Measurements from ENCODE around the gene IL18.
"Not testable (repeated sequence)": the region's sequence is repeated elsewhere in the genome, so short reads cannot be mapped to it uniquely, and the experiment has no call there.

Gene IL18

DNA sequence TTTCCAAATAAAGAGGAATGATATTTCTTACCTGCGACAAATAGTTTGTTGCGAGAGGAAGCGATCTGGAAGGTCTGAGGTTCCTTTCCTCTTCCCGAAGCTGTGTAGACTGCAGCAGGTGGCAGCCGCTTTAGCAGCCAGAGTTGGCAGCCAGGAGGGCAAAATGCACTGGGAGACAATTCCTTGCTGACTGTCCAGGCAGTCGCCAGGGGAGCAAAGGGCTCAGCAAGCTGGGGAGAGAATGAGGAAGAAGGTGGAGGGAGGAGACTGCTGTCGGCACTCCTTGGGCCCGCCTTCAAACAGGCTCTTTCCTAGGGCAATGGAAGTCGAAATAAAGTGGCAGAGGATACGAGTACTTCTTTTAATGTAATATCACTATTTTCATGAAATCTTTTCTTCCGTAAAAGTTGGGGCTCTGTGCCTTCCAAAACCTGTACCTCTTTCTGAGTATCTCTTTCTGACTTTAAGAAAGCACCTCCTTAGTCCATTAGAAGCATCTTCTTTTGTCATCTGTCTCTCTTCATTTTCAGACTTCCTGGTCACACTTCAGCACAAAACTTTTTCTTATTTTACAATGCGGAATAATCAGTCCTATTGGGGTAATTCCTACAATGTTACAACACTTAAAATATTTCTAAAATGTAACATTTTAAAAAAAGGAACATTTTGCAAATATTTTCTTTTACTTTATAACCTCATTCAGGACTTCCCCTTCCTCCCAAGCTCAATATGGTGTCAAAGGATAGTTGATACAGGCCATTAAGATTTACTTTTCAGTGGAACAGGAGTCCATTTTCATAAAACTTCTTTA lies at the start of gene IL18:
TSS of gene IL18 (minus strand) at position 220 of the 811 bp plus-strand sequence. CDS start 9,041 bp downstream, outside the sequence.
- DNase-seq: peak; percentile 65

DNA sequence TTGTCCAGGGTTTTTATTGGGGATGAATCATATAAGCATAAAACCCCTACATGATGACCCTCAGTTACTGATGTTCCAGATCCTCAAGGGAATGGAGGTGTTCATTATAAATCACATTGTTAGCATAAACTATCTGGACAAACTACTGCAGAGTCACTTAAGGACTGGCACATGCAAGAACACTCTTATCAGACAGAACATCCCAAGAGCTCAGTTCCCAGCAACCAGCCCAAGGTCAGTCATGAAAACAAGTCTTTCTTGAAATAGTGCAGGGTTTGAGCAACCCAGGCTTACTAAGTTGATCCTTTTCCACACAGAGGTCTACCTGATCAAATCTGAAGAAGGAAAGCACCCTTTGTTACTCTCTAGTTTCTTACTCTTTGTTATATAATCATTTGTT lies 48.8 kb upstream of the IL18 start:
- no peak for DNase-seq

DNA sequence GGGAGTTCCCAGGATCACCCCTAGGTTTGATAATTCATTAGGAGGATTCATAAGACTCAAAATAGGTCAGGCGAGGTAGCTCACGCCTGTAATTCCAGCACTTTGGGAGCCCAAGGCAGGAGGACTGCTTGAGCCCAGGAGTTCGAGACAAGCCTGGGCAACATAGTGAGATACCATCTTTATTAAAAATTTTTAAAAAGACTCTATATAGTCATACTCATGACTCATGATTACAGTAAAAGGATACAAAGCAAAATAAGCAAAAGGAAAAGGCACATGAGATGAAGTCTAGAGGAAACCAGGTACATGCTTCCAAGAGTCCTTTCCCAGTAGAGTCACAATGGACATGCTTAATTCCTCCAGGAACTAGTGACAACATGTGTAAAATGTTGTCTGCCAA lies 48.4 kb upstream of the IL18 start:
- no peak for DNase-seq

DNA sequence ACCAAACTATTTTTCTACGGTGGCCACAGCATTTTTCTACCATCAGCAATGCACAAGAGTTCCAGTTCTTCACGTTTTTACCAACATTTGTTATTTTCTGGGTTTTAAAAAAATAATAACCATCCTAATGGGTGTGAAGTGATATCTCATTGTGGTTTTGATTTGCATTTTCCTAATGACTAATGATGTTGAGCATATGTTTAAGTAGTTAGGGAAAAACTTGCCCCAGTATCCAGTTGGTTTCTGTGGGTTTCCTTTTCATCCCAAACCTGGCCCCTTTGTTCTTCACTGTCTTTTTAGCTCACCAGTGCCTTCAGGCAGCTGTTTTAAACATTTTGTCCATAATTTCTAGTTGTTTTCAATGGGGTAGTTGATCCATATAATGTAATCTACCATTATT lies 47.6 kb upstream of the IL18 start:
- DNase-seq: no peak

DNA sequence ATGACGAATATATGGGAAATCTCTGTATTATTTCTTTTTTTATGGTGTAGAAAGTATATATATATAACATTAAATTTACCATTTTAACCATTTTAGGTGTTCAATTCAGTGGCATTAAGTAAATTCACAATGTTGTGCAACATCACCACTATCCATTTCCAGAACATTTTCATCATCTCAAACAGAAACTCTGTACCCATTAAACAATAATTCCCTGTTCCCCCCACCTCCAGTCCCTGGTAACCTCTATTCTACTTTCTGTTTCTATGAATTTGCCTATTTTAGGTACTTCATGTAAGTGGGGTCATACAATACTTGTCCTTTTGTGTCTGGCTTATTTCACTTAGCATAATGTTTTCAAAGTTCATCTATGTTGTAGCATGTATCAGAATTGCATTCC lies 47.0 kb upstream of the IL18 start:
- DNase-seq: no peak

DNA sequence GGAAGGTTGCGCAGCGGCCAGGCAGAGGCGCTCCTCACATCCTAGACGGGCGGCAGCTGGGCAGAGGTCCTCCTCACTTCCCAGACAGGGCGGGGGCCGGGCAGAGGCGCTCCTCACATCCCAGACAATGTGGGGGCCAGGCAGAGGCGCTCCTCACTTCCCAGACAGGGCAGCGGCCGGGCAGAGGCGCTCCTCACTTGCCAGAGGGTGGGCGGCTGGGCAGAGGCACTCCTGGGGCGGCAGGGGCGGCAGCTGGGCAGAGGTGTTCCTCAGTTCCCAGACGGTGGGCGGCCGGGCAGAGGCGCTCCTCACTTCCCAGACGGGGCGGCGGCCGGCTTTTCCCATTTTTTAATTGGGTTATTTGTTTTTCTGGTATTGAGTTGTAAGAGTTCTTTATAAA lies 42.2 kb upstream of the IL18 start:
- no peak for DNase-seq

DNA sequence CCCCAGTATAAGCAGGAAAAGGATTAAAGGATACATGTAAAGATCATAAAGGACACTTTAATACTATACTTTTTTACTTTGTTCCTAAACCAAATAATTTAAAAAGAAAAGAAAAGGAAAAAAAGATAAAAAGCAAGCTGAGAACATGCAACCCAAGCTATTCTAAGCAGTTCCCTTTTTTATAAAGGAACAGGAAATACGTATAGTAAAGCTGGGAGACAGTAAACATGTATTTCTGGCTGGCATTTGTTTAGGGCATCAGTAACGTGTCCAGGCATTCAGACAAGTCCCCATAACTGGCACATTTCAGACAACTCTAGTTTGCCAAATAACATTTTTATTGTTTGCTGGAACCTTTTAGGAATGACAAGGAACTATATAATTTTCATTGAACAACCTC lies 36.4 kb upstream of the IL18 start:
- DNase-seq: no peak

DNA sequence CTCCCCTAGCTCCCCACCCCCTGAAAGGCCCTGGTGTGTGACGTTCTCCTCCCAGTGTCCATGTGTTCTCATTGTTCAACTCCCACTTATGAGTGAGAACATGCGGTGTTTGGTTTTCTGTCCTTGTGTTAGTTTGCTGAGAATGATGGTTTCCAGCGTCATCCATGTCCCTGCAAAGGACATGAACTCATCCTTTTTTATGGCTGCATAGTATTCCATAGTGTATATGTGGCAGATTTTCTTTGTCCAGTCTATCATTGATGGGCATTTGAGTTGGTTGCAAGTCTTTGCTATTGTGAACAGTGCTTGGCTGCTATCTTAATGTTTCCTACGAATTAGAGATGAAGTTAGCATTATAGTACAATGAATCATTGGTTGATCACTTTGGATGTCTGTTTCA lies 35.2 kb upstream of the IL18 start:
- DNase-seq: not testable (repeated sequence)

DNA sequence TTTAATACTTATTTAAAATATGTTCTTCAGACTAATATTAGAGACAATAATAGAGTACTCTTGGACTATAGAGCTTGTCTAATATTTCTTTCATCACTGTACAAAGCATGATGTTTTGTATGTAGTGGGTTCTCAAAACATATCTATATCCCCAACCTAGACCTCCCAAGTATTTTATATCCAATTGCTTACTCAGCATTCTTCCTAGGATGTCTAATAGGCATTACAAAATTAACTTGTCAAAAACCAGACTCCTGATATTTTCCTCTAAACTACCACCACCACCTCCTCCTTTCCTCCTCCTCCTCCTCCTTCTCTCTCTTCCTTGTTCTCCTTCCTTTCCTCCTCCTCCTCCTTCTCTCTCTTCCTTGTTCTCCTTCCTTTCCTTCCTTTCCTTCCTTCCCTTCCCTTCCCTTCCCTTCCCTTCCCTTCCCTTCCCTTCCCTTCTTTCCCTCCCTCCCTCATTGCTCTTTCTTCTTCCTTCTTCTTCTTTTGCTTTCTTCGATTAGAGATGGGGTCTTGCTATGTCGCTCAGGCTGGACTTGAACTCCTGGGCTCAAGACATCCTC lies 32.7 kb upstream of the IL18 start:
- no peak for DNase-seq

DNA sequence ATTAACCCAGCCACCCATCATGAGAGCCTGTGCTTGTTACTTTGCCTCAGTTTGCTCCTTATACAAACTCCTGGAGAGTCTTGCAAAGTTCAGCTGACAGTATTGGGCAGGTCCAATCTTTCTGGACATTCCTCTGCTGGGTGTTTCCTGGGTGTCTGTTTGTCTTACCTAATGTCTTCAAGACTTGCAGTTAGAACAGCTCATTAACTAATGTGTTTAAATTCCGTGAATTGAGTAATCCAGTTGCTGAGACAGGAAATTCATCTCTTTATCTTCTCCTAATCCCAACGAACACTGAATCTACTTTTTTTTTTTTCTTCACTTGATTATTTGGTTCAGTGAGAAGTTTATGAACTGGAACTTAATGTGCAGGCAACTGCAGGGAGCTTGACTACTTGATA lies 32.1 kb upstream of the IL18 start:
- DNase-seq: peak; percentile 66

DNA sequence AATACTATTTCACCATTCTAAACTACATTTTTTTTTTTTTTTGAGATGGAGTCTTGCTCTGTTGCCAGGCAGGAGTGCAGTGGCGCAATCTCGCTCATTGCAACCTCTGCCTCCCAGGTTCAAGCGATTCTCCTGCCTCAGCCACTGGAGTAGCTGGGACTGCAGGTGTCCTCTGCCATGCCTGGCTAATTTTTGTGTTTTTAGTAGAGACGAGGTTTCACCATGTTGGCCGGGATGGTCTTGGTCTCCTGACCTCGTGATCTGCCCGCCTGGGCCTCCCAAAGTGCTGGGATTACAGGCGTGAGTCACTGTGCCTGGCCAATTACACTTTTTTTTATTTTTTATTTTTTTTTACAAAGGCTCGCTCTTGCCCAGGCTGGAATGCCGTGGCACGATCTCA lies 31.2 kb upstream of the IL18 start:
- not testable (repeated sequence) for DNase-seq

DNA sequence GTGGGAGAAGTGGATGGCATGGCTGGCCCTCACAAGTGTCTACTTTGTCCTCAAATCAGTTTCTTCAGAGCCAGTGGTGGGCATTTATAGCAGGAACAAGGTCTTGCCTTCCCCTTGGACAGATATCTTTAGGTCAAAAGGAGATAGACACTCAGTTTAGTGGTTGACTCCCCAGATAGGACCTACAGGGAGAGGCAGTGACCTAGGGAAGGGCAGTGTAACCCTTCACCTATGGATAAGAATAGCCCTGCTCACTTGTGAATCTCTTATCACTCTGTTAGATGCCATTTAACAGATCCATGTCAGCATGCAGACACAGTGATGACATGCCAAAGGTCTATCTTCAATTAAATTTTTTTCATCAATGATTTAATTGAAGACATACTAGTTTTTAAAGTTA lies 22.4 kb upstream of the IL18 start:
- no peak for DNase-seq

DNA sequence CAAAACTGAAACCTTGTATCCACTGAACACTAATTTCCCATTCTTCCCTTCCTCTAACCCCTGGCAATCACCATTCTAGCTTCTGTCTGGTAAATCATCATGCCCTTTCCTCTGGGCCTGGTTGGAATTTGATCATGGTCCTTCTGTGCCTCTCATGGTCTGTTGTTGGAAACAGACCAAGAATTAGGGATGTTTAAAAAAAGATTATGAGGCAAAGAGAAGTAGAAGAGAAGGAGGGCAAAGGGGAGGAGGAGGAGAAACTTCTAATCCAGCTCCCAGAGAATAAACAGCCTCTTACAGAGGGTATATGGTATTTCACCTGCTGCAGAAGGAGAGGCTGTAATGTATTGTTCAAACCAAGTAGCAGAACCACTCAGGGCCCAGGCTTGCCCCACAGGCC lies 22.0 kb upstream of the IL18 start:
- no peak for DNase-seq

DNA sequence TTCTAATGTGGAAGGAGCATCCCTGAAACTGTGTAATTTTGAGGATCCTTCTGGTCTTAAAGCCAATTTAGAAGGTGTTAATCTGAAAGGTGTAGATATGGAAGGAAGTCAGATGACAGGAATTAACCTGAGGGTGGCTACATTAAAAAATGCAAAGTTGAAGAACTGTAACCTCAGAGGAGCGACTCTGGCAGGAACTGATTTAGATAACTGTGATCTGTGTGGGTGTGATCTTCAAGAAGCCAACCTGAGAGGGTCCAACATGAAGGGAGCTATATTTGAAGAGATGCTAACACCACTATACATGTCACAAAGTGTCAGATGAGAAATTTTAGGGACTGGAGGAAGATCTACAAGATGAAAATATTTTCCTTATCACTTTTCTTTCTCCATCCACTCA lies 19.0 kb upstream of the IL18 start:
- no peak for DNase-seq

DNA sequence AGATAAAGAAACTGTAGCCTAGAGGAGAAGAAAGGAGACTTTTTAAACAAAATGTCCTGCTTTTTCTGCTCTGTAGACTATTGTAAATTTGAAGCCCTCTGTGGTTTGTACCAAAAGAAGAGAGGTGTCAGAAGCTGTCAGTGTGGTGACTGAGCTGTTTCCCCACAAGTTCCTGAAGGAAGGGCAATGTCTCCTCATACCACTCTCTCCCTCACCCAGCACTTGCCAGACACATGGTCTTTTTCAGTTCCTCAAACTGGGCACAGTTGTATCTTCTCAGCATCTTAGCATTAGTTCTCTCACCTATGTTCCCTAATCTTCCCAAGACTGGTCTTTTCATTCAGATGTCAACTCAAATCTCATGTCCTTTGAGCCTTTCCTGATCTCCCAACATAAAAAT lies 15.7 kb upstream of the IL18 start:
- no peak for DNase-seq

DNA sequence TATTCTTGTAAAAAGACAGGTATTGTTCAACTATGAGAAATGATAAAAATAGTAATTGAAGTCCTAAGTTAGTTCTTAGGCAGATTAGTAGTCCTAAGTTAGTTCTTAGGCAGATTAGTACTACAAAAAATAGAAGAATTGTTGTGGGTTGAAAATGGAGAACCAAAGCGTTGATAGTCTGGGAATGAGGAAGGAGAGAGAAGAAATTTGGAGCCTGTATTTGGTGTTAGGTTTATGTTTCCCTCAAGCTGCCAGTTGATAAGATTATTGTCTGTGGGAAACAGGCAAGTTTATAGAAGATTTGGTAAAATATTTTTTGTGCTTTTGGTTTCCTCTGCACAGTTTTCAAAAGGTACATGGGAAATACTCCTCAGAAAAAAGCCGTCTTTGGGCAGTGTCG lies 15.0 kb upstream of the IL18 start:
- DNase-seq: no peak

DNA sequence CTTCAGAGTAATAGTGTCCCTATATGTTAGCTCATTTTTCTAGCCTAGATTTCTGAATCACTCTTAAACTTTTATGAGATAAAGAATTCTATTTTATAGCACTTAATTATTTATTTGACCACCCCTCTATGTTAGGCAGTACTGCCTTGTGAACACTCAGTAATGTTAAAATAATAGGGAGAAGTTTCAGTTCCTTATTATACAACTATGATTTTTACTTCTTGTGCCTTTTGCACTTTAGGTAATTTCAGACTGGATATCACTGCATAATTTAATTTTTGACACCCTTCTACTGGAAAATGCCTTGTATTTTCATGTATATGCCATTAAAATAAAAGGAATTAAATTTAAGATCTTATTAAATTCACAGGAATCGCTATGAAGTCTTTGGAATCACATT lies 14.5 kb upstream of the IL18 start:
- no peak for DNase-seq

DNA sequence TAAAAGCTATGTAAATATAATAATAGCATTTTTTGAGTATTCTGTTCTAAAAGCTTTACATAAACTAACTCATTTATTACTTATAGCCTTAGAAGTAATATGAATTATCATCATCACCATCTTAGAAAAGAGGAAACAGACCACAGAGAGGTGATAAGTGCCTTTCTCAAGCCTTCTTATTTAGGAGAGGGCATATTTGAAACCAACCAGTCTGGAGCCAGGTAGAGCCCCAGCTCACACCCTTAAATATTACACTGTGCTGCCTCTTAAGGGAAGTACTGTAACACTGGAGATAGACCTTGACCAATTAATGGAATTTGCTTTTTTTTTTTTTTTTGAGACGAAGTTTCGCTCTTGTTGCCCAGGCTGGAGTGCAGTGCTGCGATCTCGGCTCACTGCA lies 13.7 kb upstream of the IL18 start:
- no peak for DNase-seq

DNA sequence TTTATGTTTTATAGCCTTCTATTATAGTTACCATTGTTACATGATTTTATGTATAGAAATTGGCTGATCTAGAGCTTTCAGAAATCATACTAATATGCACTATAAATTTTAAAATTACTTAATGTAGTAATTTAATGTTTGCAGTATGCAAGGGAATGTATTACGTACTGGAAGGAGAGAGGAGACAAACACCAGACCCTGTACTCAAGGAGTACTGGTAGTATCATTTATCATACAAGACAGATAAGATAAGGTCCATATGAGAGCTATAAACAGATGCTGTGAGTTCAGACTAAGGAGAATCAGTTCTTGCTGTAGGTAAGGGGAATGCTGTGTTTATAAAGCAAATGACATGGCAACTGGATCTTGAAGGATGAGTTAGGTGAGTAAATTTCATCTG lies 12.2 kb upstream of the IL18 start:
- DNase-seq: no peak

DNA sequence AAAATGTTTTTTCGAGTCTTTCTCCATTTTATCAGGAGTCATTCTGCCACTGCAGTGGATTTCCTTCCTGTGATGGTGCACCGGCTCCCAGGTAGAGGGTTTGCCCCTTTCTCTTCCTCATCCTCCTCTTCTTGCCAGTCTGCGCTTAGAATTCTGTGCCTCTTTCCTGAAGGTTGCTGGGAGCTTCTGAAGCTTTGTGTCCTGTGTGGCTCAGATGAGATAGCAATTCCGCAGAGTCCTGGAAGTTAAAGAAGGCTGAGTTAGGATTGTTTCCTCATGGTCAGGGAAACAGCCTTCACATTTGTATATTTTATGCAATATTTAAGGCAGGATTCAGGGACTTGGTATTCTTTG lies 11.7 kb upstream of the IL18 start:
- DNase-seq: no peak

DNA sequence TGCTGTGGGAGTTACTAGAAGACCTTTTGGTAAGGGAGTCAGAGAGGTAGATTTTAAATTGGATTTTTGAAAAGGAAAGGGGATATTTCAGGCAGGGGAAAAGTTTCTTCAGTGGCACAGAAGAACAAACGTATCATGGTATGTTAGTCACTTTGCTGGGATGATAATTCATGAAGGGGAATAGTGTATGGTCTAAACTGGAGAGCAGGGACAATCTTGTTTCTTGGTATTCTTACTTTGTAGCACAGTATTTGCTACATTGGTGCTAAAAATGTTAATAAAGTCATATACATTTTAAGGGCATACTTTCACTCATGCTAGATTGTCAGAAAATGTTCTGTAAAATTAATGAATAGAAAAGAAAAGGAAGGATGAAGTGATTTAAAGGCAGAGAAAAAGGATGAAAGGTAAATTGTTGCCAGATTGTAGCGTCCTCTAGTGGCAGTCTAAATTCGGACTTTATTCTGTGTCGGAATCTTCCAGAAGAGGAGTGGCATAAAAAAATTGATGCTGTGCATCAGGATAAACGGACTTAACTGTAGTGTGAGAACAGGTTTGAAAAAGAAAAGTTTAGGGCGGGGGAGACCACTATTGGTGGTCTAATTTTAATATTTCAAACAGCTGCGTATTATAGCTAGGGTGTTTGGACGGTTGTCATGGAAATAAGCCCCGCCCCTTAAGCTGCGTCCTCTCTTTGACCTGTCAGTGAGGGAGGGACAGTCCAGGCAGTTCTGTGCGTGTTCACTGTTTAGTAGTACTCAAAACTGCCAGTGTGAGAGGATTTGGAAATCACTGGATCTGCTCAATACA lies 11.1 kb upstream of the IL18 start, which contains the start of gene BCO2:
TSS of gene BCO2 (plus strand) at position 724 of the 810 bp plus-strand sequence. CDS start 90 bp downstream, outside the sequence.
- peak; percentile 94 for DNase-seq

DNA sequence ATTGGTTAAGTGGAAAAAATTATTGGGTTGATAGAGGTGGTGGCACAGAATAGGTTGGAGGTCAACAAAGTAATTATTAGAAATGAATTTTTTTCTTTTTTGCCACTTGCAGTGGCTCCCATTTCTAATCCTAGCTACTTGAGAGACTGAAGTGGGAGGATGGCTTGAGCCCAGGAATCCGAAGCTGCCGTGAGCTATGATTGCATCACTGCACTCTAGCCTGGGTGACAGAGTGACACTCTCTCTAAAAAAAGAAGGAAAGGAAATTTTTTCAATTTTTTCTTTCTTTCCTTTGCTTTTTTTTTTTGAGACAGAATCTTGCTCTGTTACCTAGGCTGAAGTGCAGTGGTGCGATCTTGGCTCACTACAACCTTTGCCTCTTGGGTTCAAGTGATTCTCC lies 9.3 kb upstream of the IL18 start:
- no peak for DNase-seq

DNA sequence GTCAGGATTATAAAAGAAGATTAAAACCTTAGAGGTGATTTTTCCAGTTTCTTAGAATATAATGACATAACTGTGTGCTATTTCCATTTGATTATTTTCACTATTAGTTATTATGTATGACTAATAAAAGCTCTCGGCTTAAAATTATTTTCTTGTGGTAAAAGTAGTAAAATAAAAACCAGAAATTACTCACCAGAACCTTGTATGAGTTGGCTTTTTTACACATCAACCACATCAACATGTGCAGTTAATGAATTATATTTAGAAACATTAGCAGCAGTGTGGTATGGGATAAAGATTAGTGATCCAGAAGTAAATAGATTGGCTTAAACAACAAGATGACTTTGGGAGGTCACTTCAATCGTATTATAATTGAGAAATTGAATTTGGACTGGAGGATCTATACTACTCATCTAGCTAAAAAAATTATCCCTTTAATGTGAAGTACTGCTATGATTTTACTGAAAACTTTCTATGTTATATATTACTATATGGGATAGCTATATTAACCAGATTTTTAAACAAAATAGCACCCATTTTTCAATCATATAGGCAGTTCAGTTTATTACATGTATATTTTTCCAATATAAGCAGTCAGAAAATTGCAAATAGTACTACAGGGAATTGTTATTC lies 8.6 kb upstream of the IL18 start:
- peak; percentile 38 for DNase-seq

DNA sequence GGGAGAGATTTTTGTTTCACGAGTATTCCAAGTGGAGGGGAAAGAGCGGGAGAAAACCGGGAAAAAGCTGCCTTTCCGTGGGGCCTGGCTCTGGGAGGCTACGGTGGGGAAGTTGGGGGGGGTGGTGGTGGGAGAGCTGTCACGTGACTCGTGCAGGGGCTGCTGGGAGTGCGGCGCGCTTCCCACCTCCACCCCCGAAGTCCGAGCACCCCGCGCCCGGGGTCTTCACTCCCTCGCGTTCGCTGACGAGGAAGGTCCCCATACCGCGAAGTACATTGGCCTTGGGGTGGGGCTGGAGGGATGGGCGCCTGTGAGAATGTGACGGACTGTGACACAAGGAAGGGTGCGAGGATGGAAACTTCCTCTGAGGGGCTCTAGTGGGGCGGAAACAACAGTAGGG lies 3.3 kb upstream of the IL18 start, which contains the start of gene TEX12:
TSS of gene TEX12 (plus strand) at position 228 of the 400 bp plus-strand sequence. CDS start 1,897 bp downstream, outside the sequence.
- DNase-seq: no peak

Data from kidney glomerular epithelial cell (primary cell).